Measurements from ENCODE around the gene SAV1. TPM values are rescaled to one million over a fixed set of nuclear protein-coding genes. Genes with fewer than 3 reads are reported as not detected.

The SAV1 gene
- total and polyA plus RNA-seq, 2 of the 4 experiments (the other 2 are of a cell fraction): 17.0 to 18.8 TPM

DNA sequence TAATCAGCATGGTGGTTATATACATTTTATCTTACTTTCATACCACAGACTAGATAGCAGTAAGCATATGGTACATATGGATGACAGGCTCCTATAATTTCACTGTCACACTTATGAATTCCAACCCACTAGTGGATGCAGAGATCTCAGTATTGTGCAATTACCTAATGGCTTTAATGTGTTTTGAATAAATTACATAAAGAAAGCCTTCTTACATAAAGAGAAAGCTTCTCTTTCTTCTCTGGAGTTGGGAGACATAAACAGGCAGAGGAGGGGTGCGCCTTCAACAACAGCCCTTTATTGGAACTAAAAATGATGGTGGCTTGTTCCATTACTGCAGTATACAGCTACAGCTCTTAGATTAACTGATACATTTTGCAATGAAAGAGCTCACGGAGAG is 52.6 kb downstream of the SAV1 start:
- Histone ChIP-seq H3K79me1 (ENCODE audit: low read depth in 1 of 2, low read length in 2 of 2) (no peaks in the 10 kb centered on the region), H3K36me3 (ENCODE audit: control insufficient read depth, insufficient read depth, low read length) (no peaks in the 10 kb centered on the region), H3K9me3 (ENCODE audit: control insufficient read depth, insufficient read depth, low read length) (no peaks in the 10 kb centered on the region), H3K4ac (ENCODE audit: low read depth, low read length) (no peak overlapping the region), H3K23ac (ENCODE audit: low read depth, low read length) (no peak overlapping the region), H2BK15ac (ENCODE audit: low read depth, low read length) (no peak overlapping the region), H2BK5ac (ENCODE audit: low read depth, low read length, poor library complexity, severe bottlenecking) (no peak overlapping the region), H3K56ac (ENCODE audit: extremely low read depth, insufficient read depth, low read length) (no peak overlapping the region), H3K27ac (ENCODE audit: insufficient read depth, low read length) (no peak overlapping the region), H3K4me1 (ENCODE audit: control insufficient read depth, insufficient read depth, low read length) (no peaks in the 10 kb centered on the region), H3K18ac (ENCODE audit: low read depth, low read length) (no peak overlapping the region), H4K91ac (ENCODE audit: insufficient read depth, low read depth, low read length) (no peak overlapping the region), H2AK9ac (replicated peaks; ENCODE audit: low read depth, low read length, poor library complexity) (no peak overlapping the region), H3K27me3 (ENCODE audit: control insufficient read depth, insufficient read depth, low read length) (no peaks in the 10 kb centered on the region), H2BK120ac (ENCODE audit: low read depth, low read length) (no peak overlapping the region), H3K4me3 (ENCODE audit: insufficient read depth, low read depth, low read length) (no peak overlapping the region), H3K9ac (ENCODE audit: low read depth, low read length) (no peak overlapping the region), H2AFZ (replicated peaks; ENCODE audit: low read length, poor library complexity) (no peak overlapping the region), H3K14ac (replicated peaks; ENCODE audit: low read depth, low read length) (no peak overlapping the region), H3K9me1 (ENCODE audit: insufficient read depth, low read length) (no peaks in the 10 kb centered on the region), H3K4me2 (ENCODE audit: low read depth, low read length) (no peak overlapping the region), H4K5ac (ENCODE audit: low read depth, low read length) (no peak overlapping the region), H2AK5ac (ENCODE audit: low read depth, low read length) (no peak overlapping the region), H2BK20ac (ENCODE audit: low read depth, low read length) (no peak overlapping the region), H4K20me1 (ENCODE audit: insufficient read depth, low read length) (no peaks in the 10 kb centered on the region), H4K8ac (ENCODE audit: low read depth in 2 of 2, low read length in 2 of 2) (no peak overlapping the region)
- BruUV-seq (replicated peaks): no TSS peak
- no peak for ATAC-seq (ENCODE audit: low read depth)
- no peak for TF ChIP-seq RAD21 (IDR thresholded peaks at IDR 0.05; ENCODE audit: low read length)
- TF ChIP-seq CEBPB (IDR thresholded peaks at IDR 0.05; ENCODE audit: low read depth, low read length): peak; percentile 73
- DNase-seq: no peak
- no CpG with 5 or more reads among the region's 2 CpGs for WGBS, 2 experiments (ENCODE audit: extremely low coverage in 2 of 2, insufficient read length in 1 of 2)
- ChIA-PET POLR2A (ENCODE audit: unreplicated experiment) (no interaction called here), CTCF (interaction anchor here (0.6 to 2.2 kb wide), 2 partner anchors 245 to 633 kb away, joined by 5 to 8 read pairs; no protein-coding TSS in a partner anchor)
- dilution Hi-C loops (cut with HindIII; ENCODE audit: low sequenced_read_pairs, unreplicated experiment) (no loop called here), in situ Hi-C loops (cut with MboI; ENCODE audit: low sequenced_read_pairs) (no loop called here), intact Hi-C loops (cut with micrococcal nuclease) (no loop called here)
